Thoracic aorta (tissue), 2 donors: ENCODE measurements around the gene FOS. TPM values are rescaled to one million over a fixed set of nuclear protein-coding genes. Genes with fewer than 3 reads are reported as not detected.

Experiments used
- ATAC-seq: fragments of 150-250 bp; one replicate; pipeline ENCODE4 v1.8.0; 2017; ENCODE audit warnings: low read depth; ENCODE audit not compliant: insufficient number of reproducible peaks, low FRiP score
- DNase-seq: peaks from one replicate; pipeline ENCODE4 v3.0.0-alpha.2; 2020; ENCODE audit warnings: low spot score
- H3K27ac ChIP-seq, 2 donors: fragments of 200-600 bp; sonication (generic); 1 replicate in 1 of 2; 2 replicates in 1 of 2; pipeline ENCODE4 v1.5.1; 2016; ENCODE audit warnings: mild to moderate bottlenecking in 2 of 2, moderate library complexity in 2 of 2
- H3K27me3 ChIP-seq: fragments of 200-600 bp; sonication (generic); replicated peaks from 2 replicates; pipeline ENCODE4 v1.6.0; 2016; ENCODE audit warnings: mild to moderate bottlenecking; ENCODE audit not compliant: insufficient read depth
- H3K36me3 ChIP-seq: fragments of 200-600 bp; sonication (generic); one replicate; pipeline ENCODE4 v1.5.1; 2016
- H3K4me1 ChIP-seq, 2 donors: fragments of 200-600 bp; sonication (generic); 1 replicate in 1 of 2; 2 replicates in 1 of 2; pipeline versions ENCODE4 v1.5.1 to v1.6.0; 2016; ENCODE audit warnings: low read depth in 2 of 2, mild to moderate bottlenecking in 1 of 2; ENCODE audit not compliant: control insufficient read depth in 1 of 2
- H3K4me3 ChIP-seq: fragments of 200-600 bp; sonication (generic); 2 replicates; pipeline ENCODE4 v1.5.1; 2016; ENCODE audit warnings: mild to moderate bottlenecking
- H3K9me3 ChIP-seq: fragments of 200-600 bp; sonication (generic); 2 replicates; pipeline ENCODE4 v1.5.1; 2016
- CTCF ChIP-seq: fragments of 200-600 bp; sonication (generic); IDR thresholded peaks from one replicate; pipeline ENCODE4 v1.5.1; 2019; ENCODE audit warnings: antibody characterized with exemption
- total RNA-seq, 2 donors: library from RNA; depleted of rRNA; stranded (reverse); fragments of >200 nt; gene quantifications; one replicate each; pipeline versions ENCODE4 v1.1.0 to v1.2.3, GENCODE V29; 2016

The FOS gene
- total RNA-seq, 2 donors from 2014 or later: 358 to 3,038 TPM

GRCh38 chr14:75252254-75252837 lies 26.3 kb upstream of the FOS start:
- ATAC-seq (no peak), DNase-seq (no peak)
- Histone ChIP-seq H3K9me3 (no peaks in the 10 kb centered on the region), H3K27me3 (no peaks in the 10 kb centered on the region), H3K36me3 (no peaks in the 10 kb centered on the region), H3K4me3 (no peak overlapping the region), H3K27ac (no peak overlapping the region), H3K4me1 (peaks cover 9 to 15% of the 10 kb centered on the region in 2 donors)
- TF ChIP-seq CTCF: no peak

DNA sequence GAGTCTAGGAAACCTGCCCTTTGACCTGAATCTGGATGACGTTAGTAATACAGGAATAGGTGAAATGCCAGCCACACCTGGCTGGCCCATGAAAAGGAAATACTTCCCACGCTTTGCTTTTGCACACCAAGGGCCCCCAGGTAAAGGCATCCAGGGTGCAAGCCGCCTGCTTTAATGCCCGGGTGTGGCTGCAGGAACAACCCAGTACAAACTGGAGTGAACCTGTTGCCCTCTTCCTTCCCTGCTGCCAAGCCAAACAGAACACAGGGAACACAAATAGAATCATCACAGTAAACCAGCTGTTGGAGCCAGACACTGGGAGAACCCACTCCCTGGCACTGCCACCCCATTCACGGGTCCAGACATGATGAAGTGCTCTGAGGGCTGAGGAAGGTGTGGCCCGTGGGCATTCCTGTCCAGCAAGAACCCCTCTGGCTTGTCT lies 24.2 kb upstream of the FOS start:
- Histone ChIP-seq H3K9me3 (no peaks in the 10 kb centered on the region), H3K27ac (no peak overlapping the region), H3K27me3 (no peaks in the 10 kb centered on the region), H3K36me3 (no peaks in the 10 kb centered on the region), H3K4me3 (no peak overlapping the region), H3K4me1 (peaks cover 14 to 23% of the 10 kb centered on the region in 2 donors)
- DNase-seq: no peak
- TF ChIP-seq CTCF: no peak
- no peak for ATAC-seq

GRCh38 chr14:75254901-75255584 lies 23.6 kb upstream of the FOS start:
- Histone ChIP-seq H3K4me1 (peaks cover 20 to 27% of the 10 kb centered on the region in 2 donors), H3K4me3 (no peak overlapping the region), H3K27ac (no peak overlapping the region), H3K9me3 (no peaks in the 10 kb centered on the region), H3K36me3 (no peaks in the 10 kb centered on the region), H3K27me3 (no peaks in the 10 kb centered on the region)
- no peak for TF ChIP-seq CTCF
- no peak for DNase-seq
- no peak for ATAC-seq

GRCh38 chr14:75258079-75258802 lies 20.4 kb upstream of the FOS start:
- peaks cover 20 to 29% of the 10 kb centered on the region in 2 donors for H3K4me1 ChIP-seq
- no peaks in the 10 kb centered on the region for H3K27me3 ChIP-seq
- no peaks in the 10 kb centered on the region for H3K9me3 ChIP-seq
- TF ChIP-seq CTCF: no peak
- no peaks in the 10 kb centered on the region for H3K36me3 ChIP-seq
- H3K4me3 ChIP-seq: peak overlapping the region; percentile 72
- peak overlapping the region; percentile 95 for H3K27ac ChIP-seq
- DNase-seq (no peak), ATAC-seq (peak; percentile 21)
